ENCODE results near the gene SLC35E1.
"Not testable (repeated sequence)": the region's sequence is repeated elsewhere in the genome, so short reads cannot be mapped to it uniquely, and the experiment has no call there.

The SLC35E1 gene

DNA sequence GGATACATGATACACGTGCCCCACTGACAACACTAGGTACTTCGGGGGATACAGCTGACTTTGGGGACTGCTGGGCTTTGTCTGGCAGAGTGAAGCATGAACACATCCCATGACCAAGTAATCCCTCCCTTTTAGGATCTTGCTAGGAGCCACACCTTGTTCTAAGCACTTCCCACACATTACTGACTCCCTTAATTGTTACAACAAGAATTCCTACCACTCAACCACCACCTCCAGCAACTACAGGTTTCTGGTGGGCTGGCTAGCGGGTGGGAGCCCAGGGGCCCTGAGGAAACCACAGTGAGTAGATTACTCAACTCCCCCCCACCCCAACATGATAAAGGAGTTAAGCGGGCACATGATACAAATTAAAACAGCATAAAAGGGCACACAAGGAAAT, 7.2 kb upstream of the SLC35E1 start:
- DNase-seq = no peak

DNA sequence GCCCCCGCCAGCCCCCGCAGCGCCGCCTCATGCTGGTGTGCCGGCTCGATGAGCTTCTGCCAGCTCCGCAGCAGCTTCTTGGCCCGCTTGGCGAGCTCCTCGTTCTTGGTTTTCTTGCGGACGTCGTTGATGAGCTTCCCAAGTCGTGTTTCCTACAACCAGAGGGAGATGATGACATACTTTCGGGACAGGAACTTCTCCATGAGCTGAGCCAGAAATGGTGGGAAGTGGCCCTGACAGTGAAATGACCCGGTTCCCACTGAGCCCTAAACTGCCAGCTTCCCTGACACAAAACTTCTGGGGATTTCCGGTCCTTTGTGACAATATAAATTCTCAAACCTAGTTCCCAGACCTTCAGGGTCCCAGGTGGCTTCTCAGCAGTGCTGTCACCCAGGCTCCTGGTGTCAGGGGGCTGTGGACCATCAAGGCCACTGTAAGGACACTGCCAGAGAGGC, 5.3 kb upstream of the SLC35E1 start:
- DNase-seq = no peak

DNA sequence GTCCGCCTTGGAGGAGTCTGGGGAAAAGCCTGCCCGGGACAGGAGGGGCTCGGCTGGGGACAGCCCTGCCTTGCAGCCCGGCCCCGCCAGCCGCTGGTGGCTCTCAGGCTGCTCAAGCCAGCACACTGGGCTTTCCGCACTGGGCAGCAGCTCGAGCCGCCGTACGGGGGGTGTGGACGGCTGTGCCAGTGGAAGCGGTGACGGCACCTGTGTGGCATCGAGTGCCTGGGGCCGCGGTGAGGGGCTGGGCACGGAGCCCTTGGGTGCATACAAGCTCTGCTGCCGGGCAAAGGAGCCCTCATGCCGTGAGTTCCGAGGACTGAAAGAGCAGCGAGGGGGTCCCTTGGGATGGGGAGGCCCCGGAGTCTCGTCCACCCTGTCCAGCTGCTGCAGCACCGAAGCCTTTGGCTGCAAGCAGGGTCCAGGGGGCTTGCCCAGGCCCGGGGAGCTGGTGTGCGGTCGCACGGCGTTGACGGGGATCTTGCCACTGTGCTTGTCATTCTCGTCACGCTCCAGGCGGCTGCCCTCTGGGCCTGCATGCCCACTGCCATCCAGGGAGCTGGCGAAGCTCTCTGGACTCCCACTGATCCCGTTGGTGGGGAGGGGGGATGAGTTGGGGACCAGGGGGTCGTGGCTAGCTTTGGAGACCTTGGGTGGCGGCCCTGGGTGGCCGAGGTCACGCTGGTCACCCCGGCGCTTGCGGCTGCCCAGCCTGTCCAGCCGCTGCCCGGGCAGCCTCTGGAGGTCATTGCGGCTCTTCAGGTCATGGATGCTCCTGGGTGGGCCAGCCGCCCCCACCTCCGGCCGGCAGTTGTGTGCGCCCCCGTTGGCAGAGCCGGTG, 4.7 kb upstream of the SLC35E1 start:
- no peak for DNase-seq

DNA sequence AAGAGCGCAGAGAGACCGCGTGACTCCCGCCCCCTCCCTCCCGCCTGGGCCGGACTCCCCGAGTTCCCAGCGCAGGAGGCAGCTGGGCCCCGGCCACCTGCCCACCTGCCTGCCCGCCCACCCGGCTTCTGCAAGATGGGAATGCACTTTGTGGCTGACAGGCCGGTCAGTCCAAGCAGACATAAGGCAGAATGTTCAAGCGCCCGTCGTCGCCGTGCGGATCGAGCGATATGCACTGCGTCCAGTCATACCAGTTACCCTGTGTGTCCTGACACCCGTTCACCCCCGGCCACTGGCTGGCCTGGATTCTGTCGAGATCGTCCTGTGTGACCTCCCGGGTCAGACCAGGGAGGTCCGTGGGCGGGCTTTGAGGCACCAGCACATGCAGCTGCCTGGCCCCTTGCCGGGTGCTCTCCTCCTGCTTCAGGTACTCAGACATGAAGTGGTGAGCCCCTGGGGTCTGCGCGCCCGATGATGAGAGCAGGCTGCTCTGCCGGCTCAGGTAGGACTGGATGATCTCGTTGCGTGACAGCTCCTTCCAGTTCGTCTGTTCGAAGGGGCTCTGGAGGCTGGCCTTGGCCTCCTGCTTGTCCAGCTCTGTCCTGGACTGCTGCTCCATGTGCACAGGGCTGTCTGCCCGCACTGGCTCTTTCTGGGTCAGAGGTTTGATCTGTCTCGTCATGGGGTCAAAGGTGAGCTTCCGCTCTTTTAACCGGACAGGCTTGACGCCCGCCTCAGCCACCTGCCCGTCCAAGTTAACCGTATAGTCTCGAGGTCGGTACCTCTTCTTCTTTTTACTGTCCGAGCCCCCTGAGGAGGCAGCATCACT, 3.9 kb upstream of the SLC35E1 start:
- no peak for DNase-seq

DNA sequence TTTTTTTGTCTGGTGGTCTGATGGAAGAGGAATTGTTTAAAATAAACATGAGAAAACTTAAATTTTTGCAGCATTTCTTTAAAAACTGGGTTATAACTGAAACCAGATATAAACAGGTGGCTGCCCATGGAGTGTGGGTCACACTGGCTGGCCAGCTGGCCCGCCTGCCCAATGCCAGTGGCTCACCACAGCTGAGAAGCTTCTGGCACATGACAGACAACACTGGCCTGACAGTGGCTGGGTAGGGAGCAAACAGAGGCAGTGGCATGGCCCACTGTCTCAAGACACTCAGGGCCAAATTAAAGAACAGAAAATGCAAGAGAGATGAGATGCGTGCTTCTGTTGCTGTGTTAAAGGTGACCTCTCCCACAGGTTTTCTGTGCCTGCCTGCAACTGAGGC, 3.1 kb upstream of the SLC35E1 start:
- no peak for DNase-seq

DNA sequence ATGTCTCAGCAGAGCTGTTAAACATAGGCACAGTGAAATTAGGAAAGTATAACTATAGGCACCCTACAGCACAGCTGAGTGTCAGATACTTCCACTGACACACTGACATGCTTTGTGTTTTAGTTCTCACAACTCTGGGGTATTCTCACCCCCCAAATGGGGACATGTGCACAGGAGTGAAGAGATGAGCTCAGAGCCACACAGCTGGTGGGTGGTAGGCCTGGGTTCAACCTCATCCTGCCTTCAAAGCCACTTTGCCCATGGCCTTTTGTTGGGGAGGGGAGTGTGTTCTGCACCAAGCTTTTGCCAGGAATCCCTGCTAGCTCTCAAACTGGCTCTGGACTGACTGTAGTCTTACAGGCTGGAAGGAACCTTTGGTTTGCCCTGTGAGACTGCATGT, 1.7 kb upstream of the SLC35E1 start:
- no peak for DNase-seq

DNA sequence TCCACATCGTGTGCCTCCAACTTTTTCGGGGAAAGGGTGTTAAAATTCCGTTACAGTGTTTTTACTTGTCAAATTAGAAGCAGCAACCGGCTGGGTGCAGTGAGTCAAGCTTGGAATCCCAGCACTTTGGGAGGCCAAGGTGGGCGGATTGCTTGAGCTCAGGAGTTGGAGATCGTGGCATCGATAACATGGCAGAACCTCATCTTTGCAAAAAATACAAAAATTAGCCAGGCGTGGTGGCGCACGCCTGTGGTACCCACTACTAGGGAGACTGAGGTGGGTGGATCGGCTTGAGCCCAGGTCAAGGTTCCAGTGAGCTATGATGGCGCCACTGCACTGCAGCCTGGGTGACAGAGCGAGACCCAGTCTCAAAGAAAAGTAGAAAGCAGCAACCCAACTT, 1.1 kb upstream of the SLC35E1 start:
- no peak for DNase-seq

DNA sequence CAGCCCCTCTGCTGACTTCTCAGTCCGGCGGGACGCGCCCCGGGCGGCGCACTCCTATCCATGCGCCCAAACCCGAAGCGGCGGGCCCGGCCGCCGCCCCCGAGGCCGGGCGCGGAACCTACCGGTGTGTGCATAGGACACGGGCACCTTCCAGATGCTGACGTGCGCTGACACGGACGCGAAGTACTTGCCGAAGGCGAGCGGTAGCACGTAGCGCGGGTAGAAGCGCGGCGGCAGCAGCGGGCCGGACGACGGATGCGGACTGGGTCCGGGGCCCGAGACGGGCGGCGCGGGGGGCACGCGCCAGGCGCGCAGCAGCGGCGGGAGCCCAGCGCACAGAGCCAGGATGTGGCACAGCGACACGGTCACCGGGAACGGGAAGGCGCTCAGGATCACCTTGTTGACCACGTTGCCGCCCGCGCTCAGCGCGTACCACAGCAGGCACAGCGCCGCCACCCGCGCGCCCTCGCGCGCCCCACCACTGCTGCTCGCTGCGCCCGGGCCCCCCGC, 338 bp downstream of the SLC35E1 start:
- no peak for DNase-seq

DNA sequence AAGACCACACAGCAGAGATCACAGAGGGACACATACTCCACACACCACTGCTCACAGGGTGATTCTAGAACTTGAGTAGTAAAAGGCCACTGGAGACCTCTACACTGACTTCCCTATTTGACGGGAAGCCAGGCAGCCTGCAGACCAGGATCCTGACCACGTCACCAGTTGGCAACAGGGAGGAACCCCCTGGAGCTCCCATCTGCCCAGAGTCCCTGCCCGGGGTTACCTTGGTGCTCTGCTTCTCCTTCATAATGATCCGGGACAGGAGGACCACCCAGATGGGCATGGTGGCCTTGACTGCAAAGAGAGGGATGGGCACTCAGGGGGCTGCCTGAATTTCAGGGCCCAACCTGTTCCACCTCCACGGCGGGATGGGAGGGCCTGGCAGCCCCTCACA, 932 bp downstream of the SLC35E1 start:
- DNase-seq = peak; percentile 39

DNA sequence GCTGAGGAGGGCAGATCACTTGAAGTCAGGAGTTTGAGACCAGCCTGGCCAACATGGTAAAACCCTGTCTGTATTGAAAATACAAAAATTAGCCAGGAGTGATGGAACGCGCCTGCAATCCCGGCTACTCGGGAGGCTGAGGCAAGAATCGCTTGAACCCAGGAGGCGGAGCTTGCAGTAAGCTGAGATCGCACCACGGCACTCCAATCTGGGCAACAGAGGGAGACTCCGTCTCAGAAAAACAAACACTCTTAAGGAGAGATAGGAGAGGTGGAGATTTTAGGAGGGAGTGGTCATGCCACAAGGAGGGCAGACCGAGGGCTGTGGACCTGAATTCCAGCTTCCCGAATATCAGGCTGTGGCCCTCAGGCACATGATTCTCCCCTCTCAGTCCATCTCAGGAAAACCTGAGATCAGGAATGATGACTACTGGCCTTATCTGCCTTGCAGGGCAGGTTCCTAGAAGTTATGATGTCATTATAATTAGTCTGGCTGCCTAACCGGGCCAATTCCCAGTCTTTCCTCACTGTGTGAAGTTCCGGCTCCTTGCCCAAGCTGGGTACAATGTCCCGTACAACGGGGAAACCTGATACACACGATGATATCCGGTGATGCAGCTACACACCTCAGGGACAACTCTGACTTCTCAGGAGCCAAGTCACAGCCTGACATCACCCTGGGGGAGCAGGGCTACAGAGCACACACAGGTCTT, 2.5 kb downstream of the SLC35E1 start:
- DNase-seq = no peak

DNA sequence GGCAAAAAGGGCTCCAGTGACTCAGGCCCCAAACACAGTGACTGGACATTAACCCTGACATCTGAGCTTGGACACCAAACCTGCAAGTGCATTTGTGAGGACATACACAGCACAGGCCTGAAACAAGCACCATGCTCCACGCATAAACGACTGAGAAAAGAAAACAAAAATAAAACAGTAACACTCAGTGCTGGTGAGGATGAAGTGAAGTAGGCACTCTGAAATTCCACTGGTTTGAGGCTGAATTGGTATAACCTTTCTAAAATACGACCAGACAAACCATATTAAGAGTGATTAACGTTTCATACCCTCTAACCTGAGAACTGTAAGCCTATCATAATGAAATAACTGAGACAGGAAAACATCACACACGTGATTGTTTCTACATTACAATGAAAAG, 5.5 kb downstream of the SLC35E1 start:
- DNase-seq = no peak

DNA sequence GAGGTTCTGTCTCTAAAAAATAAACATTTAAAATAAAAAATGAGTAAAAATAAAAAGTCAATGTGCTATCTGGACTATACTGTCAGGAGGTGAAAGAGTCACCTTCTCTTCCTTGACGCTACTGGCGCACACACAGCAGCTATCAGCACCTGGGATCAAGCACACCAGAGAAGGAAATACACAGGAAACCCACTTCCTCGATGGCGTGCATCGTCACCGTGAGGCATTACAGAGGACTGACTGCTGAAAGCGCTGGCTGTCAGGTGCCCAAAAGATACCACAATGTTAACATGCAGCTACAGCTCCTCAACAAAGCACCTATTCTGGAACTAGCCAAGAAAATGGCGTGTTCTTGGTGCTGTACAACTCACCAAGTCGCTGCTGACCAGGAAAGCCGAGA, 6.1 kb downstream of the SLC35E1 start:
- no peak for DNase-seq

DNA sequence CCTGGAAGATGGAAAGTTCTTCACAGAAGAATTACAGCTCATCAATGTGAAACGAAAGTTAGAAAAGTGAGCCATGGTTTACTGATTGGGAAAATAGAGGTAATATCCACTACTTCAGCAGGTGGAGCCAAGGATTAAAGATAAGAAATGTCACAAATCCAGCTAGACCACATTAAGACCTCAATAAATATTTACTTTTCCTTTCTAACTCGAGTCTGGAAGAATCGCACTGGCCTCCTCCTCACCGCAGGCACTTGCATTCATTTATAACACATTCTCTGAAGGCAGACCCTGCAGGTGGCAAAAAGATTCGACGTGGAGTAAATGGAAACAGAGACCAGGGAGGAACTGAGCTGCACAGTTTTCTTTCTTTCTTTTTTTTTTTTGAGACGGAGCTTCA, 7.4 kb downstream of the SLC35E1 start:
- no peak for DNase-seq

DNA sequence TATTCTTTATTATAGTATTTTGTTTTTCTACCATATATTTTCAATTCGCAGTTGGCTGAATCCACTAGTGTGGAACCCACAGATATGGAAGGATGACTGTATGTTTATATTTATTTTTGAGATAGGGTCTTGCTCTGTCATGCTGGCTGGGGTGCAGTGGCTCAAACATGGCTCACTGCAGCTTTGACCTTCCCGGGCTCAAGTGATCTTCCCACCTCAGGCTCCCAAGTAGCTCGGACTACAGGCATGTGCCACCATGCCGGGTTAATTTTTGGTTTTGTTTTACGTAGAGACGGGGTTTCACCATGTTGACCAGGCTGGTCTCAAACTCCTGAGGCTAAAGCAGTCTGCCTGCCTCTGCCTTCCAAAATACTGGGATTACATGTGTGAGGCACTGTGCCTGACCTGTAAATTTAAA, 9.6 kb downstream of the SLC35E1 start:
- no peak for DNase-seq

DNA sequence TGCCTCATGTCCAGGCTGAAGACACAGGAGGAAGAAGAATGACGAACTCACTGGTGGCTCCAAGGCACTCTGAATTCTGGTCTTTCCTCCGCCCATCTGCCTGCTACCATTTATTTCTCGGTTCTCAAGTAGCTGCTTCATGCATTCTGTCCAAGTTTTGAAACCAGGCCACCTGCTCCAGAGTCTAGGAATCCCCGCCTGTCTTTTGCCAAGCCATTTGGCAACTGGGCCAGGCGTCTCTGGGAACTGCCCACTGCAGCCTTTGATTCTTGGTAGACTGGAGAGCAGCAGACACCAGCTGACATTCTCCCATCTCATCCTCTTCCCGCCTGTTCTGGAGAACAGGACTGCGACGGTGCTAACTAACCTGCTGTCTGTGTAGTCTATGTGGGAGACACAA, 10.8 kb downstream of the SLC35E1 start:
- DNase-seq = no peak

DNA sequence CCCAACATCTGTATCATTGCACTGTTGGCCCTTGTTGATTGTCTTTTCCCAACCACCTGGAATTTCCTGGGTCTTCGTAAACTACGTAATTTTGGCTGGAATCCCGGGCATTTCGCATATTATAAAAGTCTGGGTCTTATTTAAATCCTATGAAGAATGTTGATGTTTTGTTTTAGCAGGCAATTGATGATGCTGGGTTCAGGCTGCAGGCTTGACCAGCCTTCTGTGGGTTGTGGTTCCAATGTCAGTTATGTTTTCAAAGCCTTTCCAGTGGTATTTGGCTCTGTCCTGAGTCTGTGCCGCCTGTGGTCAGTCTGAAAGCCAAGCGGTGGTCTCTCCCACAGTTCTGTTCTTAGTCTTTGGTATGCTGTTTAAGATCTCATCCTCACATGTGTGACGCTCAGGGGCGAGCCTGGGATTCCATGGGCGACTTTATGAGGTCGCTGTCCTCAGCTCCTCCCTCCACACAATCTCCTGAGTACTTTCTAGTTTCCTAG, 12.4 kb downstream of the SLC35E1 start:
- DNase-seq = no peak

DNA sequence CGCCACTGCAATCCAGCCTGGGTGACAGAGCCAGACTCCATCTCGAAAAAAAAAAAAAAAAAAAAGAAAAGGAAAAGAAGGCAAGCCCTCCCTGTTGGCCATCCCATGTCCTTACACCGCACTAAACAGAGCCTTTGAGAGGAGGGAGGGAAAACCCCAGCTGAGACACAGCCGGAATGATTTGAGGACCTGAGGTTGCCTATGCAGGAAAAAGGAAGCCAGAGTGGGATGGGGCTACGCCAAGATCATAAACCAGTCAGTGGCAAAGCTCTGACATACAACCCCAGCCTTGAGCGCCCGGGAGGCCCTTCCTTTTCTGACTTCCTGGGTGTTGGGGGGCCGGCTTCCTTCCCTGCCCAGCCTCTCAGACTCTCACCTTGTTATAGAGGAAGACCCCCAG, 17.4 kb downstream of the SLC35E1 start:
- no peak for DNase-seq

DNA sequence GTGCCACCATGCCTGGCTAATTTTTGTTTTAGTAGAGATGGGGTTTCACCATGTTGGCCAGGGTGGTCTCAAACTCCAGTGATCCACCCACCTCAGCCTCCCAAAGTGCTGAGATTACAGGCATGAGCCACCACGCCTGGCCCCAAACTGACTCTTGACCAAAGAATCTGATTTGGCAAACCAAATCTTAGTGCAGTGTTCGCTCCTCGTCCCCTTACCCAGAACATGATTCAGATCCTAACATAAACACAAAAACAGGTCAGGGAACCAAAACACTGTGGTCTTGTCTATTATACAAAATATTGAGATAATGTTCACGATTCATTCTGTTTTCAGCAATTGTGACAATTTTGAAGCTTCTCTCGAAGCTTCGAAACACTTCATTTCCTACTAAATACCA, 20.3 kb downstream of the SLC35E1 start:
- not testable (repeated sequence) for DNase-seq

DNA sequence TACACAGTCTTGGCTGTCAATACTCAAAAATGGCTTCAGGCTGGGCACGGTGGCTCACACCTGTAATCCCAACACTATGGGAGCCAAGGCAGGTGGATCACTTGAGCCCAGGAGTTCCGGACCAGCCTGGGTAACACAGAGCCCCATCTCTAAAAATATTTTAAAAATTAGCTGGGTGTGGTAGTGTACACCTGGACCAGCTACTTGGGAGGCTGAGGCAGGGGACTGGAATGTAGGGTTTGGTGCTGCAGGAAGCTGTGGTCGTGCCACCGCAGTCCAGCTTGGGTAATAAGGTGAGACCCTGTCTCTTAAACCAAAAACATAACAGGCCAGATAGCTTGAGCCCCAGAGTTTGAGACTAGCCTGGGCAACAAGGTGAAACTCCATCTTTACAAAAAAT, 23.3 kb downstream of the SLC35E1 start:
- DNase-seq = no peak

DNA sequence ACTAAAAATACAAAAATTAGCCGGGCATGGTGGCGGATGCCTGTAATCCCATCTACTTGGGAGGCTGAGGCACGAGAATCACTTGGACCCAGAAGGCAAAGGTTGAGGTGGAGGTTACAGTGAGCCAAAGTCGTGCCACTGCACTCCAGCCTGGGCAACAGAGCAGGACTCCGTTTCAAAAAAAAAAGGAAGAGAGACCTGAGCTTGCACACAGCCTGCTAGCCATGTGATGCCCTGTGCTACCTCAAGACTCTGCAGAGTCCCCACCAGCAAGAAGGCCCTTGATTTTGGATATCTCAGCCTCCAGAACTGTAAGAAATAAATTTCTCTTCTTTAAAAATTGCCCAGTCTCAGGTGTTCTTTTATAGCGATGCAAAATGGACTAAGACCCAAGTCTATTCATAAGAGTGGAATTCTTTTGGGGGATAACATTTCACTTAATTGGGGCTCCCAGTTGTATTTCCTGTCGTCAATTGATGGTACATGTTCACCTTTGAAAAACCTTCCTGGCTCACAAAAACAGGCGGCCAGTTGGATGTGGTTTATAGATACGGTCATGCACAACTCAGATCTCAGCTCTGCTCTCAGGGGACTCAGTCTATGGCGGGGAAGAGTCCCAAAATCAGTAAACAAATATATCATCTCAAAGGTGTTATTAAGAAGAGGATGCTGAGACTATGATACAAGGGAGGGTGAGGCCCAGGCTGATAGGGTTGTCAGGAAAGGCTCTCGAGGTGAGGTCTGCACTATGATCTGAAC, 27.6 kb downstream of the SLC35E1 start:
- DNase-seq = no peak

DNA sequence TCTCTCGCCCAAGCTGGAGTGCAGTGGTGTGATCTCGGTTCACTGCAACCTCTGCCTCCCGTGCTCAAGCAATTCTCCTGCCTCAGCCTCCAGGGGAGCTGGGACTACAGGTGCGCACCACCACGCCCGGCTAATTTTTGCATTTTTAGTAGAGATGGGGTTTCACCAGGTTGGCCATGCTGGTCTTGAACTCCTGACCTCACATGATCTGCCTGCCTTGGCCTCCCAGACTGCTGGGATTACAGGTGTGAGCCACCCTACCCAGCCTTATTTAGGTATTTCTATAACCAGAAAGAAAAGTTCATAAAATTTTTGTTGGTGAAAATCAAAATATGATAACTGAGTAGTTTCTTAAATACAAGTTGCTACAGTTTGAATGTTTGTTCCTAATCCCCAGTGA, 28.5 kb downstream of the SLC35E1 start:
- not testable (repeated sequence) for DNase-seq

DNA sequence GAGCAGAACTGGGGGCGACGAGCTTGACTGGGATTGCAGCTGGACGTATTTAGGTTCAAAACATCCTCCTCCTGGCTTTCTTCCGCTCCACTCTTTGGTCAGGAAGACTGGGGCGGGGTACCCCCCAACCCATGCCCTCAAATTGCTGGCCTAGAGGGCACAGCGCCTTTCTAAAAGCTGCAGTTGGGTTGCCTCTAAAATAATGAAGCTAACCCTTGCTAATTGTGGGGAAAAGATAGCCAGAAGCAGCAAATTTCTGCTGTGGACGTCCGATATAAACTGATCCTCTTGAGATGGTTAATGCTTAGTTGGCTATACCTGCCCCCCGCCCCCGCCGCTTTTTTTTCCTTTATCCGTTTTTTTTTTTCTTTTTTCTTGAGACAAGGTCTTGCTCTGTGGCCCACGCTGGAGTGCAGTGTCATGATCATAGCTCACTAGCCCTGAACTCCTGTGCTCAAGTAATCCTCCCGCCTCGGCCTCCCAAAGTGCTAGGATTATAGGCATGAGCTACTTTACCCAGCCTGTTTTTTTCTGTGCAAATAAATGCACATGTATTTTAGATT, 29.2 kb downstream of the SLC35E1 start:
- DNase-seq = no peak

Data from fibroblast of upper back skin (primary cell).